ENCODE results near the gene KLHDC4. TPM values are rescaled to one million over a fixed set of nuclear protein-coding genes. Genes with fewer than 3 reads are reported as not detected.

KLHDC4 gene
- total and polyA plus RNA-seq, 10 of the 15 experiments (the other 5 are each of a cell fraction or from before 2014, with no cell fraction given): 0.80 to 62.1 (median 32.8) TPM

GRCh38 chr16:87710887-87711286 lies 54.9 kb downstream of the KLHDC4 start:
- FAIRE-seq: no peak
- no peak overlapping the region for H3K27ac ChIP-seq (ENCODE audit: control insufficient read depth, insufficient read depth)
- ChIA-PET SMC1A (ENCODE audit: uncharacterized antibody, unreplicated experiment) (no interaction called here), CTCF (no interaction called here), POLR2A (no interaction called here), RAD21 (ENCODE audit: unreplicated experiment) (no interaction called here)
- no peaks in the 10 kb centered on the region for H3K79me2 ChIP-seq (ENCODE audit: control insufficient read depth, insufficient read depth, low read length)
- DNase-seq (ENCODE audit: low read depth, low spot score): no peak
- H2AFZ ChIP-seq (ENCODE audit: control insufficient read depth, low read depth, low read length): no peak overlapping the region
- H3K4me3 ChIP-seq: no peak overlapping the region
- in situ Hi-C loops (cut with MboI): no loop called here
- no peak for ATAC-seq
- H3K27me3 ChIP-seq (replicated peaks in 1 of 2; ENCODE audit: control insufficient read depth in 2 of 2, insufficient read depth in 2 of 2, low read length in 1 of 2): no peaks in the 10 kb centered on the region
- no peak overlapping the region for H3K9ac ChIP-seq (ENCODE audit: control insufficient read depth, insufficient read depth, low read length)
- intact Hi-C loops (cut with micrococcal nuclease; ENCODE audit: unreplicated experiment): no loop called here
- no peak overlapping the region for H3K4me2 ChIP-seq (ENCODE audit: control insufficient read depth, insufficient read depth)
- BruUV-seq (replicated peaks): no TSS peak
- H3K4me1 ChIP-seq (ENCODE audit: control insufficient read depth, insufficient read depth, low read length): no peaks in the 10 kb centered on the region
- TF ChIP-seq, protein P1, sequence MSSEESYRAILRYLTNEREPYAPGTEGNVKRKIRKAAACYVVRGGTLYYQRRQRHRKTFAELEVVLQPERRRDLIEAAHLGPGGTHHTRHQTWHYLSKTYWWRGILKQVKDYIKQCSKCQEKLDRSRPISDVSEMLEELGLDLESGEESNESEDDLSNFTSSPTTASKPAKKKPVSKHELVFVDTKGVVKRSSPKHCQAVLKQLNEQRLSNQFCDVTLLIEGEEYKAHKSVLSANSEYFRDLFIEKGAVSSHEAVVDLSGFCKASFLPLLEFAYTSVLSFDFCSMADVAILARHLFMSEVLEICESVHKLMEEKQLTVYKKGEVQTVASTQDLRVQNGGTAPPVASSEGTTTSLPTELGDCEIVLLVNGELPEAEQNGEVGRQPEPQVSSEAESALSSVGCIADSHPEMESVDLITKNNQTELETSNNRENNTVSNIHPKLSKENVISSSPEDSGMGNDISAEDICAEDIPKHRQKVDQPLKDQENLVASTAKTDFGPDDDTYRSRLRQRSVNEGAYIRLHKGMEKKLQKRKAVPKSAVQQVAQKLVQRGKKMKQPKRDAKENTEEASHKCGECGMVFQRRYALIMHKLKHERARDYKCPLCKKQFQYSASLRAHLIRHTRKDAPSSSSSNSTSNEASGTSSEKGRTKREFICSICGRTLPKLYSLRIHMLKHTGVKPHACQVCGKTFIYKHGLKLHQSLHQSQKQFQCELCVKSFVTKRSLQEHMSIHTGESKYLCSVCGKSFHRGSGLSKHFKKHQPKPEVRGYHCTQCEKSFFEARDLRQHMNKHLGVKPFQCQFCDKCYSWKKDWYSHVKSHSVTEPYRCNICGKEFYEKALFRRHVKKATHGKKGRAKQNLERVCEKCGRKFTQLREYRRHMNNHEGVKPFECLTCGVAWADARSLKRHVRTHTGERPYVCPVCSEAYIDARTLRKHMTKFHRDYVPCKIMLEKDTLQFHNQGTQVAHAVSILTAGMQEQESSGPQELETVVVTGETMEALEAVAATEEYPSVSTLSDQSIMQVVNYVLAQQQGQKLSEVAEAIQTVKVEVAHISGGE (CRISPR knock-in tag; IDR thresholded peaks at IDR 0.05): no peak
- TF ChIP-seq TCF7 (IDR thresholded peaks at IDR 0.05; ENCODE audit: borderline replicate concordance) (no peak), TARDBP (IDR thresholded peaks at IDR 0.05; ENCODE audit: borderline replicate concordance) (no peak), E2F4 (IDR thresholded peaks at IDR 0.05; ENCODE audit: low read depth, low read length) (no peak)
- 92% methylated on average over 10 of the region's 12 CpGs for WGBS (ENCODE audit: insufficient coverage, insufficient replicate concordance, low lambda C conversion rate, missing lambda C conversion rate)
- peaks cover 13 to 36% of the 10 kb centered on the region in 2 experiments; a peak in 3 of 4 replicates for H3K36me3 ChIP-seq (ENCODE audit: control insufficient read depth in 2 of 2, insufficient read depth in 2 of 2, low read length in 1 of 2)
- no peaks in the 10 kb centered on the region for H3K9me3 ChIP-seq (replicated peaks; ENCODE audit: control insufficient read depth, insufficient read depth, low read length)
- no peaks in the 10 kb centered on the region for H4K20me1 ChIP-seq (ENCODE audit: control insufficient read depth, insufficient read depth)

All from GM12878 (cell line).